Embryonic facial prominence (tissue), 1 donor: Measurements from ENCODE around the gene CNDP1.

Source experiments
- DNase-seq: peaks from one replicate; pipeline ENCODE4 v3.0.0-alpha.2; 2016; ENCODE audit errors: extremely low spot score

The CNDP1 gene

GRCh38 chr18:74625157-74625556 is 90.9 kb downstream of the CNDP1 start:
- no peak for DNase-seq

GRCh38 chr18:74626049-74626874 is 92.0 kb downstream of the CNDP1 start:
- no peak for DNase-seq

- no peak for DNase-seq
Measured at GRCh38 chr18:74630804-74631203, 96.5 kb downstream of the CNDP1 start.

- DNase-seq, result no peak
Measured at GRCh38 chr18:74631212-74631611, 96.9 kb downstream of the CNDP1 start.

- no peak for DNase-seq
Measured at GRCh38 chr18:74631623-74632350, 97.5 kb downstream of the CNDP1 start.

- DNase-seq, result no peak
Measured at GRCh38 chr18:74632351-74632679, 98.0 kb downstream of the CNDP1 start.

- DNase-seq, result no peak
Measured at GRCh38 chr18:74632856-74633255, 98.6 kb downstream of the CNDP1 start.

- DNase-seq, result no peak
Measured at GRCh38 chr18:74633652-74634352, 99.5 kb downstream of the CNDP1 start.

GRCh38 chr18:74635224-74635975 is 101.1 kb downstream of the CNDP1 start:
- DNase-seq, result no peak
